ENCODE measurements around the gene LRRC25.
A peak's percentile ranks its signal among the peaks of the same experiment; 100 is the strongest.
"Not testable (repeated sequence)": the region's sequence is repeated elsewhere in the genome, so short reads cannot be mapped to it uniquely, and the experiment has no call there.

The LRRC25 gene

DNA sequence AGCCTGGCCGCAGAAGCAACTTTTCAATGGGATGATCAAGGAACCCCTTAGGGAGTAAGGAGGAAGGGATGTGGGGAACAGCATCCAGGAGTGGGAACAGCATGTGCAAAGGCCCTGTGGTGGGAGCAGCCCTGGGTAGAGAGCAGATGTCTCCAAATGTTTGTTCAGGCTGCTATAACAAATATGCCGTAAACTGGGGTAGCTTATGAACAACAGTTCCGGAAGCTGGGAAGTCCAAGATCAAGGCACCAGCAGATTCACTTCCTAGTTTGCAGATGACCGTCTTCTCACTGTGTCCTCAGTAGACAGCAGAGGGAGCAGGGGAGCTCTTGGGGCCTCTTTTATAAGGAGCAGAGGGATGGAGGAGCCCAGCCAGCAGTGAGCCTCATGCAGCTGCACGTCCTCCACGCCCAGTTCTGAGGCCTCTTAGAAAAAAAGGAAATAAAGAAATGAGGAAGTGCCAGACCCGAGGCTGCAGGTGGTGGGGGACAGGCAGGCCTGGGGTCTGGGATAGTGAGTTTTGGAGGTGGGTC lies 4.2 kb upstream of the LRRC25 start:
- peak; percentile 44 for DNase-seq

DNA sequence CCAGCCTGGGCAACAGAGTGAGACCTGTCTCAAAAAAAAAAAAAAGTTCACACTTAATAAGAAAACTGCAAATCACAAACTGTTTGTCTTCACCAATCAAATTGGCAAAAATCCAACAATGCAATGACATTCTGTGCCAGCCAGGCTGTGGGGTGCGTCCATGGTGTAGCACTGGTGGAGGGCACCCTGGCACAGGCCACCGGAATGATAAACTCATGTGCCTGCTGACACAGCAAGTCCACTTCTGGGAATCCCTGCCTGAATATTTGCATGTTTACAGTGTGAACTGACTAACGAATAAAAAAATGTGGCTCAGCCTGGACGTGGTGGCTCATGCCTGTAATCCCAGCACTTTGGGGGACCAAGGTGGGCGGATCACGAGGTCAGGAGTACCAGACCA lies 1.6 kb upstream of the LRRC25 start:
- no peak for DNase-seq

DNA sequence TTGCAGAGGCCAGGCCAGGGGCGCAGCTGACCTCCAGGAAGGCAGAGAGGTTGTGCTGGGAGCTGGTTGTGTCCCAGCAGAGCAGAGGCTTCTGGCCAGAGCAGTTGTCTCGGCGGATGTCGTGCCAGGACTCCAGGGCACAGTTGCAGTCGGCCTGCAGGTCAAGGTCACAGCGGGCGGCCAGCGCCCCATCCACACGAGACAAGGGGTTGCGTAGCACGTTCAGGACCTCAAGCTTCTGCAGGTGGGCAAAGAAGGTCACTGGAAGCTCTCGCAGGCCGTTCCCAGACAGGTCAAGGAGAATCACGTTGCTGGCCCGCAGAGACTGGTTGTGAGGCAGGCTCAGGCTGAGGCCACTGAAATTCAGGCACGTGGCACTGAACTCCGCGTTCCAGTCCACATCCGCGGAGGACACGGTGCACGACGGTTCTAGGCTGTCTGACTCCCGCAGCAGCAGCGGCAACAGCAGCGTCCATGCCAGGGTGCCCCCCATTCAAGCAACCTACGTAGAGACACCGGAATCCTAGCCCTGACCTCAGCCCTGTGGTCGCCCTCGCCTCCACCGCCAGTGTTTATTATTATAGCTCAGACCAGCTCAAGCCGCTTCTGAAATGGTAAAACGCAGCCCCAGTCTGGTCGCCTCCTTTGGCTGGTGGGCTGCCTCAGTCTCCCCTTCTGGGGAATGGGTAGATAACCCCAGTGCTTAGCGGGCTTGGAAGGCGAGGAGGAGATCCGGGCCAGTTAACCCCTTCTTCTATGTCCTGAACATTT lies 766 bp downstream of the LRRC25 start:
- no peak for DNase-seq

DNA sequence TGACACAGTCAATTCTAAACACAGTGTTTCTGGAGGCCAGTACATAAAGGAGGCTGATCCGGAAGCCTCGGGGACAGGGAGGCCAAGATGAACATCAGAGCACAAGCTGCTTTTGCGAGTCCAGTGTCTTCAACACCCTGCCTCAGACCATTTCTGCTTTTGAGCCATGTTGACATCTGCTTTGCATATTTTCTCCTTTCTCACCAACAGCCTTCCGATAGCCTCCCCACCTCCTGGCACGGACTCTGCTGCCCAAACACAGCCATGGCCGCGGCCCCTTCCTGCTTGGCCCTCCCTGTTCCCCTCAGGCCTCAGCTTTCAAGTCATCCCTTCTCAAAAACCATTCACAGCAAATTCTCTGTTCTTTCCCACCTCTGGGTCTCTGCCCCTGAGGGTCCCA lies 3.6 kb downstream of the LRRC25 start:
- no peak for DNase-seq

DNA sequence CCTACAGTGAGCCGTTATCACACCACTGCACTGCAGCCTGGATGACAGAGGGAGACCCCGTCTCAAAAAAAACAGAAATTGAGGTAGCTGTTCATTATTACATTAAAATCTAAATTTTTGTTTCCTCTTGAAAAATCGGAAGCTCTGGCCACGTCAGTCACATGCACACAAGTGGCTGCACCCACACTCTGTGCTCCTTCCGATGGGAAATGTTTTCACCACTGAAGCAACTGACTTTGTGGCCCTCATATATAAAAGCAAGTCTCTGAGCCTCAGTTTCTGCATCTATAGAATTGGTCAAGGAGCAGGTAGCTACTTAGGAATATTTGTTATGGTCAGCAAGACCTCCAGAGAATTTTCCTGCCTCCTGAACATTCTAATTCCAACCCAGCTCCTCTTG lies 4.5 kb downstream of the LRRC25 start:
- DNase-seq: no peak

DNA sequence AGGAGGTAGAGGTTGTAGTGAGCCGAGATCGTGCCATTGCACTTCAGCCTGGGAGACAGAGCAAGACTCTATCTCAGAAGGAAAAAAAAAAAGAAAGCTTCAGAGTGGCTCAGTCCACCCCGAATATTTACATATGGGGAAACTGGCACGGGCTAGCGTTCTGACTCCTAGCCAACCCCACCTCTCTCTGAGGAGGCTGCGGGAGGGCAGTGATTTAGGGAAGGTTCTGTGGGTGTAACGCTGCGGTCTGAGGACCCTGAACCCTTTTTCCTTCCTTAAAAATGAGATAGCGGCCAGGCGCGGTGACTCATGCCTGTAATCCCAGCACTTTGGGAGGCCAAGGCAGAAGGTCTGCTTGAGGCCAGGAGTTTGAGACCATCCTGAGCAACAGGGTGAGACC lies 5.0 kb downstream of the LRRC25 start:
- no peak for DNase-seq

DNA sequence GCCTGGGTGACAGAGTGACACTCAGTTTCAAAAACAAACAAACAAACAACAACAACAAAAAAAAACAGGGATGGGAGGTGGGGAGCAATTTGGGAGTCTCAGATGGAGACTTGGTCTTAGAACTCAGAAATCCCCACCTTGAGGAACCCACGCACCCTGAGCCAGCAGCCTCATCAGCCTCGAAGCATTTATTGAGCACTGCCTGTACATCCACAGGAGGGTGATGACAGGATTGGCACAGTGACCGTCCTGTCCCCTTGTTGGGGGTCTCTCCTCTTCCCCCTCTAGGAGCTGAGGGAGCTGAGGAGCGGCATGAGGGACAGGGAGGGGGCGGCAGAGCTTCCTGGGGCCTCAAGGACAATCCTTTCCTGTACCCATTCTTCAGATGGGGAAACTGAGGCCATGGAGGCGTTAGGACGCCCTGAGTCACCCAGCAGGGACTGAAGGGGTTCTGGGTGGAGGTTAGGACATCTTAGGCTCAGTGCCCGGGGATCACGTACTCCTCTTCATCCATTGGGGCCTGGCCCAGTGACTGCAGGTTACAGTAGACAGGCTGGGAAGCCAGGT lies 5.8 kb downstream of the LRRC25 start:
- DNase-seq: no peak

DNA sequence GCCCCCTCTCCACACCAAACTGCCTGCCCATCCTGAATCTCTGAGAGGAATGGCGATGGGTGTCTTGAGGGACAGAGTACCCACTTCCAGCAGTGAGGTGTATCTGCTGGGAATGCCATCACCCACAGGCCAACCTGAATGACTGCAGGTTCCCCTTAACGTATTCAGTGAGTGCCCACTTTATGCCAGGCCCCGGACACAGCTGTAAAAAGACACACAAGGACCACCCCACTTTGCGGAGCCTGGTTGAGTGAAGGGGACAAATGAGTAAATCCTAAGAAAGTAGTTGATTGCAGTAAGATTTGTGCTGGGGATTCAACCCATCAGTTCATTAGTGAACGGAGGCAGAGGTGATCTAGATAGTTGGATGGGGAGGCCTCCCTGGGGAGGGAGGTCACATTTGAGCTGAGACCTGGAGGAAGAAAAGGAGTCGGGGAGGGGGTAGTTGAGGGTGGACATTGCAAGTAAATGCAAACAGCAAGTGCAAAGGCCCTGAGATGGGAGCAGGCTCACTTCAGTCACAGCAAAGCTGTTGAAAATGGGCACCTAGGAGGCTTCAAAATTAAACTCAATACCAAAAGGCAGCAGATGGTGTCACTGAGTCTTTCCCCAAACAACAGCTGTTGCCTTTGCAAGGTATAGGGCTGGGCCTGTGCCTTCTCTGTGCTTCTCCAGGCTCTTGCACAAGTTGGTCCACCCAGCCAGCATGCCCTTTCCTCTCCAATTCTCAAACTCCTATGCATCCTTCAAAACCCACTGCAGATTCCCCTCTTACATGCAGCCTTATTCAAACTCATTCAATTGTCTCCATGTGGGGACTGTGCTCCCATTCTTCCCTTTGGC lies 7.1 kb downstream of the LRRC25 start:
- DNase-seq: no peak

DNA sequence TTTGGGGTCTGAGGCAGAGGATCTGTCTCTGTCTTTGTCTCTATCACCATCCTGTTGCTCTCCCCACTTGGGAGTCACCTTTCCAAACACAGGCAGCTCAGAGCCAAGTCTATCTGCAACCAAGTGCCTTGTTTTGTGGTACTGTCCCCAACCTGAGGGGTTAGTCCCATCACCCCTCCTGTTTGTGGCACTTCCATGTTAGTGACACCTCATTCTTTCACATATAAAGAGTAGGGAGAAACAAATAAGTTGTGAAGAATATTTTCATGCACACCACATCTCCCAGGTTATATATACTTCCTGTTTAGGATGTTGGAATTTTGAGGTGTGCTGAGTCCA lies 7.7 kb downstream of the LRRC25 start:
- no peak for DNase-seq

DNA sequence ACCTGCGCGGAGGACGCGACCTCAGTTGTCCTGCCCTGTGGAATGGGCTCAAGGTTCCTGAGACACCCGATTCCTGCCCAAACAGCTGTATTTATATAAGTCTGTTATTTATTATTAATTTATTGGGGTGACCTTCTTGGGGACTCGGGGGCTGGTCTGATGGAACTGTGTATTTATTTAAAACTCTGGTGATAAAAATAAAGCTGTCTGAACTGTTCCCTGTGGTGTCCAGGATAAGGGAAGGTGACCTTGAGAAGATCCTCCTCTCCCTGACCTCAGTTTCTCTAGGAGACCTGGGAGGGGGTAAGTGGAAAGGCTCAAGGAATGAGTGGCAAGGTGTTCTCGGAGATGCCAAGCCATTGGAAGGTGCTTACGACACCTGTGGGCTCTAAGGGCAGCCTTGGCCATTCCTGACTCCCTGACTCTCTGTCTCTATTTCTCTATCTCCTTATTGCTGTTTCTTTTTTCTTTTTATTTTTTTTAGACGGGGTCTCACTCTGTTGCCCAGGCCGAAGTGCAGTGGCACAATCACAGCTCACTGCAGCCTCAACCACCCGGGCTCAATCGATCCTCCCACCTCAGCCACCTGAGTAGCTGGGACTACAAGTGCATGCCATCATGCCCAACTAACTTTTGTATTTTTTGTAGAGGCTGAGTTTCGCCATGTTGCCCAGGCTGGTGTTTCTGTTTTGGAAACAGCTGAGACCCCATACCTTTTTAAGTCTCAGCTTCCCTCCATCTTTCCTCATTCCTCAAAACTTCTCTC lies 8.3 kb downstream of the LRRC25 start:
- DNase-seq: no peak

DNA sequence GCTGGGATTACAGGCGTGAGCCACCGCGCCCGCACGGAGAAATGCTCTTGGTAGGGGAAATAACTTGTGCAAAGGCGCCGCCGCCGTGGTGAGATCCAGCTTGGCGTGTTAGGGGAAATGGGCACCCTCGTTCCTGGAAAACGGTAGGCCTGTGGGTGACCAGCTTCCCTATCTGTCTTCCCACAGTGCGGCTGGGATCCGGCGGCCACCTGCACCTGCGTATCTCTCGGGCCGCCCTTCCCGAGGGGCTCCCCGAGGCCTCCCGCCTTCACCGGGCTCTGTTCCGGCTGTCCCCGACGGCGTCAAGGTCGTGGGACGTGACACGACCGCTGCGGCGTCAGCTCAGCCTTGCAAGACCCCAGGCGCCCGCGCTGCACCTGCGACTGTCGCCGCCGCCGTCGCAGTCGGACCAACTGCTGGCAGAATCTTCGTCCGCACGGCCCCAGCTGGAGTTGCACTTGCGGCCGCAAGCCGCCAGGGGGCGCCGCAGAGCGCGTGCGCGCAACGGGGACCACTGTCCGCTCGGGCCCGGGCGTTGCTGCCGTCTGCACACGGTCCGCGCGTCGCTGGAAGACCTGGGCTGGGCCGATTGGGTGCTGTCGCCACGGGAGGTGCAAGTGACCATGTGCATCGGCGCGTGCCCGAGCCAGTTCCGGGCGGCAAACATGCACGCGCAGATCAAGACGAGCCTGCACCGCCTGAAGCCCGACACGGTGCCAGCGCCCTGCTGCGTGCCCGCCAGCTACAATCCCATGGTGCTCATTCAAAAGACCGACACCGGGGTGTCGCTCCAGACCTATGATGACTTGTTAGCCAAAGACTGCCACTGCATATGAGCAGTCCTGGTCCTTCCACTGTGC lies 9.1 kb downstream of the LRRC25 start:
- DNase-seq: peak; percentile 86

DNA sequence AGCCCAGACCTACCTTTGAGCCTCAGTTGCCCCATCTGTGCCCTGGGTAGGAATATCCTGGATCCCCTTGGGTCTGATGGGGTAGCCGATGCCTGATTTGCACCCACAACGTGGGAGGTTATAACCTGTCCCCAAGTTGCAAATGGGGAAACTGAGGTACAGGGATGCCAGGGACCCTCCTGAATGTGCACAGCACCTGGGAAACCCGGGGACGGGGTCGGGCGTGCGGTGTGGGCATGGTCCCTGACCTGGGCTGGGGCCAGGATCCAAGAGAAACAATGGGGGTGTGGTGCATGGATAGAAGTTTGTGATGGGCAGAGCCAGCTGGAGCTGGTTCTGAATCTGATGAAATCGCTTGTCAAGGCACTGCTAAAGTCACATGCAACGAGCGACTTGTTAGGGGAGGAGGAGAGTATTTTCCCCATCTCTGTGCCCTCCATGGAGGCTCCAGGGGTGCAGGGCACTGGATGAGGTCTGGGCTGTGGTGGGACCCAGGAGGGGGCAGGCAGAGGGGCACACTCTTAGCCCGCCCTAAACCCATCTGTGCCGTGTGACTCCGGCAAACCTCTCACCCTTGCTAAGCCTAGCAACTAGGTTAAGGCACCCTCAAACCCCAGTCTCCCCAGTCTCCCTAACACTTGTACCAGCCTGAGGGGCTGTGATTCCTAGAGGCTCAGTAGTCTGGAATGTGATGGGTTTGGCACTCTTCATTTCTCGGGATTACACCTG lies 10.7 kb downstream of the LRRC25 start:
- DNase-seq: no peak

DNA sequence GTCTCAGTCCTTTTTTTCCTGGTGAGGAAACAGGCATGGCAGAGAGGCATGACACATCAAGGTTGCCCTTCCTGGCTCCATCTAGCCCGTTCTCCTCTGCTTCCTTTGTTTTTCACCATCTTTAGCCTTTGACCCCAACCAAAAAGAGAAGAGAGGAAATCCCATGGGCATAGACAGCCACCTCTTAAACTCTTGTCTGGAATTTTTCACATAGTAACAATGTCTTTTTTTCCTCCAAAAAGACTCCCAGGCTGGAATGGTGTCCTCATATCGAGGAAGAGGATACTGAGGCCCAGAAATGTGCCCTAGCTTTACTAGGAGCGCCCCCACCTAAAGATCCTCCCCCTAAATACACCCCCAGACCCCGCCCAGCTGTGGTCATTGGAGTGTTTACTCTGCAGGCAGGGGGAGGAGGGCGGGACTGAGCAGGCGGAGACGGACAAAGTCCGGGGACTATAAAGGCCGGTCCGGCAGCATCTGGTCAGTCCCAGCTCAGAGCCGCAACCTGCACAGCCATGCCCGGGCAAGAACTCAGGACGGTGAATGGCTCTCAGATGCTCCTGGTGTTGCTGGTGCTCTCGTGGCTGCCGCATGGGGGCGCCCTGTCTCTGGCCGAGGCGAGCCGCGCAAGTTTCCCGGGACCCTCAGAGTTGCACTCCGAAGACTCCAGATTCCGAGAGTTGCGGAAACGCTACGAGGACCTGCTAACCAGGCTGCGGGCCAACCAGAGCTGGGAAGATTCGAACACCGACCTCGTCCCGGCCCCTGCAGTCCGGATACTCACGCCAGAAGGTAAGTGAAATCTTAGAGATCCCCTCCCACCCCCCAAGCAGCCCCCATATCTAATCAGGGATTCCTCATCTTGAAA lies 11.5 kb downstream of the LRRC25 start, which contains the start of gene GDF15:
TSS of gene GDF15 (plus strand) at position 484 of the 868 bp plus-strand sequence. CDS start at position 516, 32 bp downstream.
- peak; percentile 10 for DNase-seq

DNA sequence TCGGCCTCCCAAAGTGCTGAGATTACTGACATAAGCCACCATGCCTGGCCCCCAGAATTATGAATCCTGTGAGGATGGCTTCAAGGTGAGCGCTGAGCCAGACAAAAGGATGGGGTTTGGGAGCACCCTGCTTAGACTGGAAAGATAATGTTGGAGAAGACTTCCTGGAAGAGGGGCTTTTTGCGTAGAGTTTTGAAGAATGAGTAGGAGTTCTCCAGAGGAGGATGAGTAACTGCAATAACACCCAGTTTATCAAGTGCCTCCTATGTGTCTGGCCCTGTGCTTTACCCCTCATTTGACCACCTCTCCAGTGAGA lies 12.1 kb downstream of the LRRC25 start:
- DNase-seq: no peak

DNA sequence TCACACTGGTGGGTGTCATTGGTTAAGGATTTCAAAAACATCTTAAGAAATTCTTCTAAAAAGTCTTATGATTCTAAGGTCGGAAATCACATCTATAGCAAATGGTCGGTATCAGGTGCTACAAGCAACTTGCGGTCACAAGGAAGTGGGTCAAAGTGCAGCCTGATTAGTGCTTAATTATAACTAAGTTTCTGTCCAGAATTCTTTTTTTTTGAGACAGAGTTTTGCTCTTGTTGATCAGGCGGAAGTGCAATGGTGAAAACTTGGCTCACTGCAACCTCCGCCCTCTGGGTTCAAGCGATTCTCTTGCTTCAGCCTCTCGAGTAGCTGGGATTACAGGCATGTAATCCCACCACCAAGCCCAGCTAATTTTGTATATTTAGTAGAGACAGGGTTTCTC lies 12.6 kb downstream of the LRRC25 start:
- DNase-seq: no peak

DNA sequence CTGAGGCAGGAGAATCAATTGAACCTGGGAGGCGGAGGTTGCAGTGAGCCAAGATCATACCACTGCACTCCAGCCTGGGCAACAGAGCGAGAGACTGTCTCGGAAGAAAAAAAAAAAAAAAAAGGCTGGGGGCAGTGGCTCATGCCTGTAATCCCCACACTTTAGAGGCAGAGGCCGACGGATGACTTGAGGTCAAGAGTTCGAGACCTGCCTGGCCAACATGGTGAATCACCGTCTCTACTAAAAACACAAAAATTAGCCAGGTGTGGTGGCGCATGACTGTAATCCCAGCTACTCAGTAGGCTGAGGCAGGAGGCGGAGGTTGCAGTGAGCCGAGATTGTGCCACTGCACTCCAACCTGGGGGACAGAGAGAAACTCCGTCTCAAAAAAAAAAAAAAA lies 13.8 kb downstream of the LRRC25 start:
- DNase-seq: not testable (repeated sequence)

DNA sequence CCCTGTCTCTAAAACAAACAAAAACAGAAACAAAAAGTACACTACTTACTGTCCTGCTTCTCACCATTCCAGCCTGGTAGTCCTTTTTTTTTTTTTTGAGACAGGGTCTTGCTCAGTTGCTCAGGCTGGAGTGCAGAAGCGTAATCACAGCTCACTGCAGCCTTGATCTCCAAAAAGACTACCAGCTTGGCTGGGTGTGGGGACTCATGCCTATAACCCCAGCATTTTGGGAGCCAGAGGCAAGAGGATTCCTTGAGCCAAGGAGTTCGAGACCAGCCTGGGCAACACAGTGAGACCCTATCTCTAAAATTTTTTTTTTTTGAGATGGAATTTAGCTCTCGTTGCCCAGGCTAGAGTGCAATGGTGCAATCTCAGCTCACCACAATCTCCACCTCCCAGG lies 16.6 kb downstream of the LRRC25 start:
- no peak for DNase-seq

DNA sequence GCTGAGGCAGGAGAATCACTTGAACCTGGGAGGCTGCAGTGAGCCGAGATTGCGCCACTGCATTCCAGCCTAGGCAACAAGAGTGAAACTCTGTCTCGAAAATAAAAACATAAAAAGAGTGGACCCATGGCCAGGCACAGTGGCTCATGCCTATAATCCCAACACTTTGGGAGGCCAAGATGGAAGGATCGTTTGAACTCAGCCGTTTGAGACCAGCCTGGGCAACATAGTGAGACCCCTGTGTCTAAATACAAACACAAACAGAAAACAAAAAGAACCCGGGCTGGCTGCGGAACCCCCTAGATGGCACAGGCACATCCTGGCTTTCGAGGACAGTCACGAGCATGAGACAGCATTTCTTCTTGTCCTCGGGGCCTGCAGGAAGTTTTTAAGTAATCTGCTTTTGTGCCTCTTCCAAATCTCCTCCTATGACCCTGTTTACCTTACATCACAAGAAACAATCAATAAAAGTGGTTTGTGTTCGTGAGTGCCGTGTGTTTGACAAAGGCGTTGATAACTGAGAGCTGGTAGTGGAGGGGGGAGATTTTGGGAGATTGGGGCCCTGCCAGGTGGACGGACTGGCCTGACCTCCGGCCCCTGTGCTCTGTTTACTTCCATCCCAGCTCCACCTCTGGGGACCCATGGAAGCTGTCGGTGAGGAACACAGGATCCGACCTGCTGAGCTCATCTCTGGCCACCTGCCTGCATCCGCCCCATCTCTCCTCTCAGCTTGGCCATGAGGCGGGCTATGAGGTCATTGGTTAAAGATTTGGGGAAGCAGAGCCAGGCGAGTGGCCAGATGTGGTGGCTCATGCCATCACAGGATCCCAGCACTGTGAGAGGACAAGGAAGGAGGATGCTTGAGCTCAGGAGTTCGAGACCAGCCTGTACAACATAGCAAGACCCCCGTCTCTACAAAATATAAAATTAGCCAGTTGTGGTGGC lies 17.3 kb downstream of the LRRC25 start:
- DNase-seq: no peak

DNA sequence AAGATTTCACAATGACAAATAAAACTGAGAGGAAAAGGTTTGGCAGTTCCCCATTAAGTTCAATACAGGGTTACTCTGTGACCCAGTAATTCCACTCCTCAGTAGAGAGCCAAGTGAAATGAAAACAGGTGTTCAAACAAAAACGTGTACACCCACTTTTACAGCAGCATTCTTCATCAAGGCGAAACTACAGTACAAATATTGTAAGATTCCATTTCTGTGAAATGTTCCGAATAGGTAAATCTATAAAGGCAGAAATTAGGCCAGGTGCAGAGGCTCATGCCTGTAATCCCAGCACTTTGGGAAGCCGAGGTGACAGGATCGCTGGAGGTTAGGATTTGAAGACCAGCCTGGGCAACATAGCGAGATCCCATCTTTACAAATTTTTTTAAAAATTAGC lies 20.4 kb downstream of the LRRC25 start:
- DNase-seq: no peak
